ENCODE data around the gene DTNBP1. TPM values are rescaled to one million over a fixed set of nuclear protein-coding genes. Genes with fewer than 3 reads are reported as not detected.

Gene DTNBP1, protein sequence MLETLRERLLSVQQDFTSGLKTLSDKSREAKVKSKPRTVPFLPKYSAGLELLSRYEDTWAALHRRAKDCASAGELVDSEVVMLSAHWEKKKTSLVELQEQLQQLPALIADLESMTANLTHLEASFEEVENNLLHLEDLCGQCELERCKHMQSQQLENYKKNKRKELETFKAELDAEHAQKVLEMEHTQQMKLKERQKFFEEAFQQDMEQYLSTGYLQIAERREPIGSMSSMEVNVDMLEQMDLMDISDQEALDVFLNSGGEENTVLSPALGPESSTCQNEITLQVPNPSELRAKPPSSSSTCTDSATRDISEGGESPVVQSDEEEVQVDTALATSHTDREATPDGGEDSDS
- total RNA-seq (1 to 10 TPM; 3.1 to 6.0 TPM), polyA plus RNA-seq (1 to 10 TPM; 3.7 to 5.0 TPM)

DNA sequence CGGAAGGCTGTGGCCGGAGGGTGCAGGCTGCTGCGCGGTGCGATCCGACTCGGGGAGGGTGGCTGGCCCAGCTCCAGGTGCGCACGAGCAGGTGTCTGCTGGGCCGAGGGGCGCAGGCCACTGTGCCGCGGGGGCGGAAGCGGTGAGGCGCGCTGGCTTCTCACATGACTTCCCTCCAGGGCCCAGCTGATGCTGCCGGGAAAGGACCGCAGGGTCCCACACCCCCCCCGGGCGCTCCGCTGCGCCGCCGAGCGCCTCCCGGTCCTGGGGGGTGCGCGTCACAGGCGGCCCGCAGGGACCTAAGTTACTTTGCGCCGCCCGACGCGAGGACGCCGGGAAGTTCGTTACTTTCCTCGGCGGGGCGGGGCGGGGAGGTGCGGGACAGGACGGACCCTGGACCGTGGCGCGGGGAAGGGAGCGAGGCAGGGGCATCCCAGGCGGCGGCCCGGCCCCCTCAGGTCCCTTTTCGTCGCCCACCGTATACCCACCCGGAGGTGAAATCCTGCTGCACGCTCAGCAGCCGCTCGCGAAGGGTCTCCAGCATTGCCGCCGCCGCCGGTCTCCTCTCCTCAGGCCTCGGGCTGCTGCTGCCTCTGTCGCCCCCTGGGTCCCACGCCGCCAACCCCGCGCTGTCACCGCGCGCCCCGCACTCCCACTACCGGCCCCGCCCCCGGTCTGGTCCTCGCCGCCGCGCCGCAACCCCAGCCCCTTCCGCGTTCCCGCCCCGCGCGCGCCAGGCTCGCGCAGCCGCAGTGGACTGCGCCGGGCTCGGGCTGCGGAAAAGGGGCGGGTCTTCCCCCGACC is at the start of gene DTNBP1:
Gene DTNBP1 (minus strand): TSS at position 703 of the 804 bp plus-strand sequence. CDS start 159 bp downstream, at position 544.
- H3K9me3 ChIP-seq (ENCODE audit: control insufficient read depth in 4 of 4, low read length in 3 of 4) = no peaks in the 10 kb centered on the region
- WGBS = under 1% methylated on average over 98 of the region's 98 CpGs
- H3K4me1 ChIP-seq (ENCODE audit: control insufficient read depth in 4 of 4, insufficient read depth in 4 of 4, low read length in 3 of 4) = peaks cover 0 to 11% (median 6%) of the 10 kb centered on the region in 4 donors
- peak; percentile 81 for DNase-seq (ENCODE audit: low spot score)
- peak within 1 kb of the TSS; percentile 57 to 59 for H3K27ac ChIP-seq (ENCODE audit: low read depth in 1 of 2, low read length in 2 of 2)
- H3K4me3 ChIP-seq (ENCODE audit: low read depth in 1 of 3, low read length in 3 of 3) = peak within 1 kb of the TSS; percentile 71 to 94 (median 90)
- H3K36me3 ChIP-seq (ENCODE audit: control insufficient read depth in 4 of 4, insufficient read depth in 3 of 4, low read depth in 1 of 4, low read length in 3 of 4) = no peaks in the 10 kb centered on the region
- H3K9ac ChIP-seq (ENCODE audit: low read depth in 1 of 2, low read length in 2 of 2) = peak within 1 kb of the TSS; percentile 69 to 80
- TF ChIP-seq, protein P1, sequence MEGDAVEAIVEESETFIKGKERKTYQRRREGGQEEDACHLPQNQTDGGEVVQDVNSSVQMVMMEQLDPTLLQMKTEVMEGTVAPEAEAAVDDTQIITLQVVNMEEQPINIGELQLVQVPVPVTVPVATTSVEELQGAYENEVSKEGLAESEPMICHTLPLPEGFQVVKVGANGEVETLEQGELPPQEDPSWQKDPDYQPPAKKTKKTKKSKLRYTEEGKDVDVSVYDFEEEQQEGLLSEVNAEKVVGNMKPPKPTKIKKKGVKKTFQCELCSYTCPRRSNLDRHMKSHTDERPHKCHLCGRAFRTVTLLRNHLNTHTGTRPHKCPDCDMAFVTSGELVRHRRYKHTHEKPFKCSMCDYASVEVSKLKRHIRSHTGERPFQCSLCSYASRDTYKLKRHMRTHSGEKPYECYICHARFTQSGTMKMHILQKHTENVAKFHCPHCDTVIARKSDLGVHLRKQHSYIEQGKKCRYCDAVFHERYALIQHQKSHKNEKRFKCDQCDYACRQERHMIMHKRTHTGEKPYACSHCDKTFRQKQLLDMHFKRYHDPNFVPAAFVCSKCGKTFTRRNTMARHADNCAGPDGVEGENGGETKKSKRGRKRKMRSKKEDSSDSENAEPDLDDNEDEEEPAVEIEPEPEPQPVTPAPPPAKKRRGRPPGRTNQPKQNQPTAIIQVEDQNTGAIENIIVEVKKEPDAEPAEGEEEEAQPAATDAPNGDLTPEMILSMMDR (IDR thresholded peaks at IDR 0.05; ENCODE audit: low read depth, low read length, missing input control) = no peak
- no peak for TF ChIP-seq EGR1 (IDR thresholded peaks at IDR 0.05; ENCODE audit: low read depth in 2 of 2)
- TF ChIP-seq GABPA (IDR thresholded peaks at IDR 0.05 in 1 of 2, conservative IDR thresholded peaks at IDR 0.05 in 1 of 2) = no peak
- TF ChIP-seq TAF1 (conservative IDR thresholded peaks at IDR 0.05) = no peak
- TF ChIP-seq, protein P2, sequence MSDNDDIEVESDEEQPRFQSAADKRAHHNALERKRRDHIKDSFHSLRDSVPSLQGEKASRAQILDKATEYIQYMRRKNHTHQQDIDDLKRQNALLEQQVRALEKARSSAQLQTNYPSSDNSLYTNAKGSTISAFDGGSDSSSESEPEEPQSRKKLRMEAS (IDR thresholded peaks at IDR 0.05) = no peak
- TF ChIP-seq, protein P3, sequence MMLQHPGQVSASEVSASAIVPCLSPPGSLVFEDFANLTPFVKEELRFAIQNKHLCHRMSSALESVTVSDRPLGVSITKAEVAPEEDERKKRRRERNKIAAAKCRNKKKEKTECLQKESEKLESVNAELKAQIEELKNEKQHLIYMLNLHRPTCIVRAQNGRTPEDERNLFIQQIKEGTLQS (IDR thresholded peaks at IDR 0.05) = no peak
- TF ChIP-seq, protein P4, sequence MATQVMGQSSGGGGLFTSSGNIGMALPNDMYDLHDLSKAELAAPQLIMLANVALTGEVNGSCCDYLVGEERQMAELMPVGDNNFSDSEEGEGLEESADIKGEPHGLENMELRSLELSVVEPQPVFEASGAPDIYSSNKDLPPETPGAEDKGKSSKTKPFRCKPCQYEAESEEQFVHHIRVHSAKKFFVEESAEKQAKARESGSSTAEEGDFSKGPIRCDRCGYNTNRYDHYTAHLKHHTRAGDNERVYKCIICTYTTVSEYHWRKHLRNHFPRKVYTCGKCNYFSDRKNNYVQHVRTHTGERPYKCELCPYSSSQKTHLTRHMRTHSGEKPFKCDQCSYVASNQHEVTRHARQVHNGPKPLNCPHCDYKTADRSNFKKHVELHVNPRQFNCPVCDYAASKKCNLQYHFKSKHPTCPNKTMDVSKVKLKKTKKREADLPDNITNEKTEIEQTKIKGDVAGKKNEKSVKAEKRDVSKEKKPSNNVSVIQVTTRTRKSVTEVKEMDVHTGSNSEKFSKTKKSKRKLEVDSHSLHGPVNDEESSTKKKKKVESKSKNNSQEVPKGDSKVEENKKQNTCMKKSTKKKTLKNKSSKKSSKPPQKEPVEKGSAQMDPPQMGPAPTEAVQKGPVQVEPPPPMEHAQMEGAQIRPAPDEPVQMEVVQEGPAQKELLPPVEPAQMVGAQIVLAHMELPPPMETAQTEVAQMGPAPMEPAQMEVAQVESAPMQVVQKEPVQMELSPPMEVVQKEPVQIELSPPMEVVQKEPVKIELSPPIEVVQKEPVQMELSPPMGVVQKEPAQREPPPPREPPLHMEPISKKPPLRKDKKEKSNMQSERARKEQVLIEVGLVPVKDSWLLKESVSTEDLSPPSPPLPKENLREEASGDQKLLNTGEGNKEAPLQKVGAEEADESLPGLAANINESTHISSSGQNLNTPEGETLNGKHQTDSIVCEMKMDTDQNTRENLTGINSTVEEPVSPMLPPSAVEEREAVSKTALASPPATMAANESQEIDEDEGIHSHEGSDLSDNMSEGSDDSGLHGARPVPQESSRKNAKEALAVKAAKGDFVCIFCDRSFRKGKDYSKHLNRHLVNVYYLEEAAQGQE (IDR thresholded peaks at IDR 0.05) = no peak
- no peak for TF ChIP-seq HNF4G (IDR thresholded peaks at IDR 0.05)
- no peak for TF ChIP-seq RAD21 (IDR thresholded peaks at IDR 0.05)
- TF ChIP-seq HNF4A (conservative IDR thresholded peaks at IDR 0.05) = no peak
- TF ChIP-seq JUND (IDR thresholded peaks at IDR 0.05) = no peak
- TF ChIP-seq YY1 (IDR thresholded peaks at IDR 0.05) = no peak
- no peak for TF ChIP-seq FOXA2 (IDR thresholded peaks at IDR 0.05)
- no peak for TF ChIP-seq NR2F2 (IDR thresholded peaks at IDR 0.05)
- no peak for TF ChIP-seq RXRA (IDR thresholded peaks at IDR 0.05)
- no peak for TF ChIP-seq SP1 (IDR thresholded peaks at IDR 0.05)
- no peaks in the 10 kb centered on the region for H3K27me3 ChIP-seq (ENCODE audit: control insufficient read depth in 4 of 4, insufficient read depth in 4 of 4, low read length in 3 of 4)

All from liver (tissue), 9 donors.